ENCODE data around the gene NLRC5.
"Not testable (repeated sequence)": the region's sequence is repeated elsewhere in the genome, so short reads cannot be mapped to it uniquely, and the experiment has no call there.

NLRC5 gene

GRCh38 chr16:57109259-57110105, 120.1 kb downstream of the NLRC5 start:
- DNase-seq; intact Hi-C loops (cut with DNase I): not testable (repeated sequence)

GRCh38 chr16:57110937-57111336, 121.6 kb downstream of the NLRC5 start:
- no peak for DNase-seq
- intact Hi-C loops (cut with DNase I) = no loop called here

GRCh38 chr16:57111420-57111819, 122.1 kb downstream of the NLRC5 start:
- no peak for DNase-seq
- intact Hi-C loops (cut with DNase I) = no loop called here

GRCh38 chr16:57112403-57113041, 123.2 kb downstream of the NLRC5 start:
- no peak for DNase-seq
- intact Hi-C loops (cut with DNase I) = no loop called here

- peak in 1 of 10 donors; percentile 42 for DNase-seq
- intact Hi-C loops (cut with DNase I) = no loop called here
These were observed 123.7 kb downstream of the NLRC5 start for GRCh38 chr16:57113042-57113453.

GRCh38 chr16:57113664-57114063, 124.3 kb downstream of the NLRC5 start:
- intact Hi-C loops (cut with DNase I) = loop anchor here (2.0 kb wide), 1 partner anchor 21 kb away; the partner anchor contains the start of gene CPNE2
- DNase-seq = no peak

GRCh38 chr16:57115168-57115513, 125.8 kb downstream of the NLRC5 start:
- no peak for DNase-seq
- intact Hi-C loops (cut with DNase I) = loop anchor here (2.0 kb wide), 1 partner anchor 22 kb away; the partner anchor contains the start of gene CPNE2

- DNase-seq = peak; percentile 70 to 98 (median 84)
- intact Hi-C loops (cut with DNase I) = loop anchor here (1.0 to 2.0 kb wide), 2 partner anchors 23 to 32 kb away; partner anchors contain the start of gene CPNE2
These were observed 126.3 kb downstream of the NLRC5 start for GRCh38 chr16:57115514-57116182.

GRCh38 chr16:57118461-57119084, 129.2 kb downstream of the NLRC5 start:
- intact Hi-C loops (cut with DNase I) = no loop called here

GRCh38 chr16:57123216-57123973, 134.0 kb downstream of the NLRC5 start:
- no peak for DNase-seq
- intact Hi-C loops (cut with DNase I) = no loop called here

More at GRCh38 chr16:57118461-57119084, 129.2 kb downstream of the NLRC5 start:
- no peak for DNase-seq

- intact Hi-C loops (cut with DNase I) = no loop called here
- DNase-seq = no peak
These were observed 134.8 kb downstream of the NLRC5 start for GRCh38 chr16:57123974-57124674.

- intact Hi-C loops (cut with DNase I) = no loop called here
- no peak for DNase-seq
These were observed 136.0 kb downstream of the NLRC5 start for GRCh38 chr16:57125376-57125775.

GRCh38 chr16:57125969-57126368, 136.6 kb downstream of the NLRC5 start:
- intact Hi-C loops (cut with DNase I) = no loop called here
- no peak for DNase-seq

- intact Hi-C loops (cut with DNase I) = no loop called here
These were observed 137.1 kb downstream of the NLRC5 start for GRCh38 chr16:57126411-57126810.

GRCh38 chr16:57127037-57127763, 137.8 kb downstream of the NLRC5 start:
- intact Hi-C loops (cut with DNase I) = no loop called here
- DNase-seq = no peak

More at GRCh38 chr16:57126411-57126810, 137.1 kb downstream of the NLRC5 start:
- no peak for DNase-seq

GRCh38 chr16:57127836-57128235, 138.5 kb downstream of the NLRC5 start:
- DNase-seq = no peak
- intact Hi-C loops (cut with DNase I) = no loop called here

GRCh38 chr16:57128771-57129389, 139.5 kb downstream of the NLRC5 start:
- intact Hi-C loops (cut with DNase I) = no loop called here

GRCh38 chr16:57130950-57131321, 141.6 kb downstream of the NLRC5 start:
- intact Hi-C loops (cut with DNase I) = loop anchor here (1.0 kb wide), 1 partner anchor 12 kb away; no protein-coding TSS in a partner anchor

More at GRCh38 chr16:57128771-57129389, 139.5 kb downstream of the NLRC5 start:
- no peak for DNase-seq

More at GRCh38 chr16:57130950-57131321, 141.6 kb downstream of the NLRC5 start:
- no peak for DNase-seq
